HL-60 (cell line): ENCODE measurements around the gene IFNL1.

Experiments used
- CTCF ChIP-seq: IDR thresholded peaks from one replicate; pipeline ENCODE4 v1.5.1; 2011; ENCODE audit warnings: low read length, control low read depth, inconsistent platforms; ENCODE audit not compliant: insufficient read depth
- GABPA ChIP-seq: IDR thresholded peaks from 2 replicates; pipeline ENCODE4 v1.6.1; 2012; ENCODE audit warnings: low read depth
- POLR2AphosphoS5 ChIP-seq: IDR thresholded peaks from 2 replicates; pipeline ENCODE4 v1.6.1; 2012; ENCODE audit warnings: low read depth
- REST ChIP-seq: IDR thresholded peaks from 2 replicates; pipeline ENCODE4 v1.6.1; 2012; ENCODE audit warnings: low read depth; ENCODE audit not compliant: insufficient replicate concordance

- TF ChIP-seq CTCF (no peak), POLR2AphosphoS5 (no peak), REST (no peak), GABPA (no peak)
These were observed 48.2 kb upstream of the IFNL1 start for GRCh38 chr19:39247701-39248664.
